ENCODE data around the gene CYP4V2.

DNA sequence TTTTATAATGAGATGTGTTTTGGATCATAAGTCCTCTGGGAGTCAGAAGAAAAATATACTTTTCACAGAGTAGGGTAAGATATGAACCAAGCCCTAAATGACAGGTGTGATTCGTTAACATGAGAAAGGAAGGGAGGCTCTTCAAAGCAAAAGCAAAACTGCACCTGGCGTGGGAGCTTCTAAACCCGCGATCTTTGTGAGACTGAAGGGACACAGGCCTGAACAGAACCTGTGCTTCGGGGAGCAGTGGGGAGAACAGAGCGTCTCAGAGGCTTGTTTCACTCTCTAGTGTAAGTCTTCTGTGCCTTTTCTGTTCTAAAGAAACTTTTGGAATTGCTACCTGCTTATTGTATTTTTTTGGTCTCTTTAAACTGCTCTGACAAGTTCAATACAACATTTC lies 30.2 kb upstream of the CYP4V2 start:
- TF ChIP-seq CTCF (conservative IDR thresholded peaks at IDR 0.05 in 1 of 2, IDR thresholded peaks at IDR 0.05 in 1 of 2; ENCODE audit: extremely low read depth in 1 of 2, insufficient read depth in 1 of 2, low read depth in 1 of 2, low read length in 2 of 2): no peak
- TF ChIP-seq EZH2 (IDR thresholded peaks at IDR 0.05; ENCODE audit: borderline replicate concordance, low read length): no peak
